ENCODE measurements around the gene SPOPL. TPM values are rescaled to one million over a fixed set of nuclear protein-coding genes. Genes with fewer than 3 reads are reported as not detected.

Gene SPOPL
- total and polyA plus RNA-seq, 9 of the 15 experiments (the other 6 are each of a cell fraction or from before 2014, with no cell fraction given) = 0.53 to 6.1 (median 4.1) TPM

GRCh38 chr2:138493334-138493733 lies 8.2 kb upstream of the SPOPL start (continued):
- TF ChIP-seq CHAMP1 (IDR thresholded peaks at IDR 0.05) (0 out of 2 replicates have a peak, but pooled peaks have one; percentile 15), NFYB (IDR thresholded peaks at IDR 0.05; ENCODE audit: extremely low read depth, insufficient read length) (peak; percentile 46), ZNF79 (CRISPR knock-in tag; IDR thresholded peaks at IDR 0.05; ENCODE audit: low read depth) (no peak), ETS2 (tag; IDR thresholded peaks at IDR 0.05; ENCODE audit: borderline replicate concordance, poor library complexity, severe bottlenecking) (no peak), ELF4 (CRISPR knock-in tag; IDR thresholded peaks at IDR 0.05) (no peak), ZNF407 (IDR thresholded peaks at IDR 0.05; ENCODE audit: low read depth) (no peak), WHSC1 (IDR thresholded peaks at IDR 0.05; ENCODE audit: low read length) (no peak), HNRNPK (IDR thresholded peaks at IDR 0.05; ENCODE audit: low read depth, low read length, poor library complexity, severe bottlenecking) (no peak), HNRNPL (IDR thresholded peaks at IDR 0.05; ENCODE audit: low read depth, low read length) (no peak), TRIM28 (IDR thresholded peaks at IDR 0.05) (no peak), SMARCE1 (IDR thresholded peaks at IDR 0.05) (no peak), DEAF1 (CRISPR knock-in tag; IDR thresholded peaks at IDR 0.05) (no peak)
